ENCODE data around the gene ALKBH5.

DNA sequence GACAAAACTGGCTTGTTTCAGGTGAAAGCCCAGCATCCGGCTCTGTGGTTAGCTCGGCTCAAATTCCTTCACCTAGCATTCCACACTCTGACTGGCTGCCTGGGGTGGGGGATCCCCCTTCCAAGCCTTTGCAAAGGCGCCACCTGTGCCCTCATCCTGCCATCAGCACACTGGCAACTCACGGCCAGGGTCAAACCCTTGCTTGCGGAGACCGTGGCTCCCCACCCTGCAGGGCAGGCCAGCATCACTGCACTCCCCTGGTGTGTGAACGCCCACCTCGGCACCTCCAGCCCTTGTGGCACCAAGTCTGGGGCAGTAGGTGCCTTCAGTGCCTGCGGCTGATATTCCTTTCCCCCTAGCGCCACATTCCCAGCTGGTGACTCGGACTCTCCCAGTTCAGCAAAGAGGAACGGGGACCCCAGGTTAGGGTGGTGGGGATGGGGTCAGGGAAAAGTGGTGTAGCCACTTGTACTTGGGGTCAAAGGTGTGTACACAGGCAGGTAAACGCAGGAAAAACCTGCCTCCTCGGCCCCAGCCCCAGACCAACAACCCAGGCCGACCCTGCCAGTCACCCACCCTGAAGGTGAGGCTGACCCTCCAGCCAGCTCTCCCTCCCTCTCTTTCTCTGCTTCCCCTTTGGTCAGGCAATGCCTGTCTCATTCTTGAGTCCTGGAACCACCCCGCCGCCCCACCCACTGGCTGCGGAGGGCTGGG lies 73.8 kb downstream of the ALKBH5 start:
- TF ChIP-seq CTCF (IDR thresholded peaks at IDR 0.05): no peak
- no peak for TF ChIP-seq POLR2AphosphoS5 (IDR thresholded peaks at IDR 0.05)
